Esophagus muscularis mucosa (tissue), 3 donors: ENCODE measurements around the gene COMMD9.
"Not testable (repeated sequence)": the region's sequence is repeated elsewhere in the genome, so short reads cannot be mapped to it uniquely, and the experiment has no call there.

ENCODE experiments used
- CTCF ChIP-seq, 3 experiments: fragments of 200-600 bp in 2 of 3; fragments of 450-650 bp in 1 of 3; sonication (generic) in 2 of 3; IDR thresholded peaks; one replicate each; pipeline ENCODE4 v1.5.1; 2017 to 2019; ENCODE audit warnings: antibody characterized with exemption in 3 of 3, mild to moderate bottlenecking in 2 of 3, moderate library complexity in 1 of 3
- POLR2A ChIP-seq: fragments of 450-650 bp; IDR thresholded peaks from one replicate; pipeline ENCODE4 v1.6.1; 2017; ENCODE audit warnings: antibody characterized with exemption, moderate library complexity, mild to moderate bottlenecking, low read depth
- POLR2AphosphoS5 ChIP-seq, 2 donors: sonication (generic); formaldehyde crosslinking; IDR thresholded peaks; one replicate each; pipeline ENCODE4 v1.6.1; 2017; ENCODE audit warnings: antibody characterized with exemption in 2 of 2

GRCh38 chr11:36324956-36325355, 35.7 kb upstream of the COMMD9 start:
- not testable (repeated sequence) for TF ChIP-seq CTCF (IDR thresholded peaks at IDR 0.05); POLR2A; POLR2AphosphoS5 (IDR thresholded peaks at IDR 0.05)
